Mesenteric fat pad (tissue), 1 donor: ENCODE measurements around the gene SNAP23. TPM values are rescaled to one million over a fixed set of nuclear protein-coding genes. Genes with fewer than 3 reads are reported as not detected.
A peak's percentile ranks its signal among the peaks of the same experiment; 100 is the strongest.

Experiments used
- DNase-seq: peaks from one replicate; pipeline ENCODE4 v3.0.0-alpha.2; 2020; ENCODE audit warnings: low spot score
- long read RNA-seq: library from polyadenylated mRNA; unstranded; transcript quantifications from one replicate; pipeline ENCODE4 v2.0.0, GENCODE V29; 2020
- total RNA-seq: library from RNA; stranded (reverse); fragmentation: NEBNext Ultra II Directional; extraction: Animal tissue kit (Norgen Biotek cat#: 25700); gene quantifications from one replicate; pipeline ENCODE4 v1.2.1, GENCODE V29; 2021
- donor health status: DM: yes; HTN: yes; CAD: no.

The SNAP23 gene
- 72.0 TPM for total RNA-seq
- long read RNA-seq, transcript SNAP23-201 (8 exons, 2,687 nt), result major isoform, 229 of 301 reads
- long read RNA-seq, partial matches to known transcripts, result 8 of 301 reads
- long read RNA-seq, other reads (novel, unspliced or antisense), result 60 of 301 reads

GRCh38 chr15:42495361-42496212, at the start of gene SNAP23:
Gene SNAP23, plus strand, starts transcription at chr15:42495634. Its CDS starts 16,213 bp downstream, at chr15:42511847.
- peak; percentile 99 for DNase-seq

- DNase-seq, result no peak
Measured at GRCh38 chr15:42447599-42447998, 47.8 kb upstream of the SNAP23 start.

DNA sequence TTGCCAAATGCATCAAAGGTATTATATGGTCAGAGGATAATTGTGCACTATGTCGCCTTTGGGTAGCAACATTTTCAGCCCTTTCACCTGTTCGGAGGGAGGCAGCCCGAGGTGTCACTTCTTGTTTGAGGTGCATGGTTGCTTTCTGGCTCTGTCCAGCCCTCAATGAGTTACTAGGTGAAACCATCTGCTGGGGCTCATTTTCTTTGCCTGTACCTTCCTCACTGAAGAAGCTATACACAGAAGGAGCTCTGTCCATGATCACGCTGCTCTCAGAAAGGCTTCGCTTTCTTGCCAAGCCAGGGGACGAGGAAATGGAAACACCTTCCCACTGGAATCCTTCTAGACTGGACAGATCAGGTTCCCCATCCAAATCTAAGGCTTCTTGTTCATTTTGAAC, 47.2 kb upstream of the SNAP23 start:
- no peak for DNase-seq

- no peak for DNase-seq
Measured at GRCh38 chr15:42449770-42450424, 45.5 kb upstream of the SNAP23 start.

DNA sequence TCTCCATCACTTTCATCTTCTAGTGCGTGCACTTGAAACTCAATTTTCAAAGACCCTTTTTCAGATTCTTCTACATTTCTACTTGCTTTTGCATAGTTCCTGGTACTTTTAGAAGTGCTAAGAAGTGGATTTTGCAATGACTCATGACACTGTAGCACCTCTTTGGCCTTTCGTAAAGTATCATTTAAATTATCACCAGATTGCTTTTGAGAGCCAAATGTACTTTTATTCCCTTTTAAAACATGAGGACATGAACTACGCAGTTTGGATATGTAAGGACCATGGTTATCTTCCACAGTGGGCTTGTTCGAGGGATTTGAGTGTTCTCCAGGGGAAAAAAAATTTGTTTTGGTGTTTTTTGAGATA, 45.0 kb upstream of the SNAP23 start:
- no peak for DNase-seq

DNA sequence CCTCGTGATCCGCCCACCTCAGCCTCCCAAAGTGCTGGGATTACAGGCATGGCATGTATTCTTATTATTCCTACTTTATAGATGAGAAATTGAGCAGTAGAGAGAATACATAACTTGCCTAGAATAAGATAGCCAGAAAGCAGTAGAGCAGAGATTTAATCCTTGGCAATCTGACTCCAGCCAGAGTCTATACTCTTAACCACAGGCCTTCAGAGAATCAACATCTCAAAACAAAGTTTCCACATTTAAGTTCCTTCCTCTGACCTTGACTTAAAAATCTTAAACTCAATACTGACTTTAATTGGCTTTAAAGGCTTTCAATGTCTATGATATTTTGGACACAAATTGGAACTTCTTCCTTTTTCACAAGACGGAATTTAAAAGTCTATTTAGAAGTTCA, 41.6 kb upstream of the SNAP23 start:
- no peak for DNase-seq

- no peak for DNase-seq
Measured at GRCh38 chr15:42456531-42456930, 38.9 kb upstream of the SNAP23 start.

DNA sequence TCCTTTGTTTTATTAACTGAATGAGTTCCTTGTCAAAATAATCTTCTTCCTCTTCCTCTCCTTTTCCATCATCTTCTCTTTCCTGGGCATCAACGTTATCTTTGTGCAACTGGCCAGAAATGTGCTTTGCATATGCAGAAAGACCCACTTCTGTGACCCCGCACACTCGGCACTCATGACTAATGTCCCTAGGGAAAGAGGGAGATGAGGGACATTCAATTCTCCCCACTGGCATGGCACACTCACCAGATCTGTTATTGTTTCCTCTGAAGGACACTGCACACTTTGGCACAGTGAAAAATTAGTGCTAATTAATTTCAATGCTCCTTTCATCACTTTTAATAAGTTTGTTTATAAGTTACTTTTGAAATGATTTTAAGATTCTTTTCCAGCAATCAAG, 38.5 kb upstream of the SNAP23 start:
- DNase-seq, result no peak

GRCh38 chr15:42457445-42458442, 37.7 kb upstream of the SNAP23 start:
- no peak for DNase-seq

DNA sequence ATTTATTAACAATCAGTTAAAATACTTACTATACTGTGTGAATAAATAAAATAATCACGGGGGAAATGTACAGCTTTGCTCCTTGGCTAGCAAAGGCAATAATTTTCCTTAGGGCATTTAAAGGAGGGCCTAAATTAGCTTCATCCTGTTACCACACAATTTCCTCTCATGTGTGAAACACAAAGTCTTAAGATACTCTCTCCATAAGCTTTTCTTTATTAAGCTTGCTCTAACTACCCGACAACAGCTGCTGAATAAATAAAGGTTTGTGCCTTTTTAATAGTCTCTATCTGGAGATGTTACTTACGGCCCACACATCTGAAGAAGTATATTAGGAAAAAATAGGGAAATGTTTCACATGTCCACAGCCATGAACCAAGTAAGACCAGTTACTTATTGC, 34.2 kb upstream of the SNAP23 start:
- DNase-seq, result no peak

DNA sequence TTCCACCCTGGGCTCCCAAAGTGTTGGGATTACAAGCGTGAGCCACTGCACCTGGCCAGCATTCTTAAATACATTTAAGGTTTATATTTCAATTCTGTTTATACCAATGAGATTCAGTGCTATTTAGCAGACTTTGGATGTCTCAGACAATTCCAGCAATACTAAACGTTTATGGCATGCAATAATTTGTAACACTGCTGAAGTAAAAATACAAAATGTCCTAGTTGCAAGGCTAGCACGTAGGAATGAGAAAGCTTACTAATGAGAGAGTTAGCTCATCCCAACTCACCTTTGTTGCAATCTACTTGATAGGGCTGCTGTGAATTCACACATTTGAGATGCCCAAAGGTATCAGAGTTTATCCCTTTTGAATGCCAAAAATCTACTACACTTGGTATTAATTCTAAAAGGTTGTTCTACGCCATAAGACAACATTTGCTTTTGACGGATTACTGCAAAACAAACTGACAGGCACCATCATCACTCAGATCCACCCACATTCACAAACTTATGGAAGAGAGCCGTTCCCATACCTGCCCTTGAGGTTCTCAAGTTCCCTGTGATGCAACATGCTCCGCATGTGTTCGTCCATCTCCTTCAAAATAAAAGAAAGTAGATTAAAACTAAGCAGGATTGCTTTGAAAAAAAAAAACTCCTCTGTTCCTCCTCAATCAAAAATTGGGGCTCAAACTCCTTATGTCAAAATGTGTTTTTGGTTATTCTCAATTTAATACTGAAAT, 29.7 kb upstream of the SNAP23 start:
- no peak for DNase-seq

GRCh38 chr15:42471002-42471401, 24.4 kb upstream of the SNAP23 start:
- no peak for DNase-seq

- DNase-seq, result no peak
Measured at GRCh38 chr15:42474827-42475226, 20.6 kb upstream of the SNAP23 start.

GRCh38 chr15:42482701-42483100, 12.7 kb upstream of the SNAP23 start:
- no peak for DNase-seq

DNA sequence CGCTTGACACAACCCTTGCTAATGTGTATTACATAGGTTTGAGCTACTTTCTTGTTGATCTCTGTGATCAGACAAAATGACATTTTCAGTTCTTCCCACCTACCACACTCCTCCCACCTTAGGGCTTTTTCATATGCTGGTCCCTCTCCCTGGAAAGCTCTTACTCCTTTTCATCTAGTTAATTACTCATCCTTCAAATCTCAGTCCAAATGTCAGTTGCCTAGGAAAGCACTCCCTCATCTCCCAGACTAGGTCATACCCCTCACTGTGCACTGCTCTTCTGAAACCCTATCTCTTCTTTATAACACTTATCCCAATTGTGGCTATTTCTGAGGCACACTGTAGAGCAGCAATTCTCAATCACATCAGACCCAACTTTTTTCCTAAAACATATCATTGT, 11.8 kb upstream of the SNAP23 start:
- DNase-seq, result no peak

GRCh38 chr15:42490291-42490670, 5.2 kb upstream of the SNAP23 start:
- DNase-seq, result no peak

GRCh38 chr15:42490671-42491538, 4.5 kb upstream of the SNAP23 start, which contains the start of gene ZNF106:
Gene ZNF106, minus strand, starts transcription at chr15:42491141. Its CDS starts 18,852 bp downstream, at chr15:42472289.
- peak; percentile 93 for DNase-seq

DNA sequence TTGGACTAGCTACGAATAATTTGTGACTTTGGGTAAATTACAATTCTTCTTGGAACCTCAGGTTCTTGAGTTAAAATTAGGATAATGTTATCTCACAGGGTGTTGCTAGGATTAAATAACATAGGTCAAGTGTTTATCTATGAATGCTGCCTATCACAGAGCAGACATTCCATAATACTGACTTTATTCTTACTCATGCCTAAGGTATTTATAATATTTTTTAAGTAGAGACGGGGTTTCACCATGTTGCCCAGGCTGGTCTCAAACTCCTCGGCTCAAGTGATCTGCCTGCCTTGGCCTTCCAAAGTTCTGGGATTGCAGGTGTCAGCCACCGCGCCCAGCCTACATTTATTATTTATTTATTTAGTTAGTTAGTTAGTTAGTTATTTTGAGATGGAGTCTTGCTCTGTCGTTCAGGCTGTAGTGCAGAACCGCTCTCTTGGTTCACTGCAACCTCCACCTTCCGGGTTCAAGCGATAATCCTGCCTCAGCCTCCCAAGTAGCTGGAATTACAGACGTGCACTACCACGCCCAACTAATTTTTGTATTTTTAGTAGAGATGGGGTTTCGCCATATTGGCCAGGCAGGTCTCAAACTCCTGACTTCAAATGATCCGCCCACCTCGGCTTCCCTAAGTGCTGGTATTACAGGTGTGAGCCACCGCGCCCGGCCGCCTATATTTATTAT, 3.8 kb upstream of the SNAP23 start:
- no peak for DNase-seq

DNA sequence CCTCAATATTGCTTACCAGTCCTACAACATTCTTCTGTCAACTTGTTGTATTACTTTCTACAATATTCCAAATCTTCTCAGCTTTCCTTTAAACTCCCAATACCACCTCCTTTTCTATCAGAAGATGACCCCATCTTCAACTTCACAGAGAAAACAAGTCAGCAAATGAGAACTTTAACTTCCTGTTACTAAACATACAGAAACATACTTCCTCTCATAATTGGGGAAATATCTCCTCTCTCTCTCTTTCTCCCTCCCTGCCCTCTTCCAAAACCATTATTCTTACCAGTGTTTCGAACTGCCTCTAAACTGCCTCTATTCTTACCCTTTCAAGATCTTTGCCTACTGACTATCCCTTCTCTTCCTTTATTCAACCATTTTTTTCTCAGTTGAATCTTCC, 1.8 kb upstream of the SNAP23 start:
- no peak for DNase-seq
